Measurements from ENCODE around the gene ADA.

The ADA gene

GRCh38 chr20:44610313-44610962 lies 41.1 kb downstream of the ADA start:
- TF ChIP-seq, protein P1, sequence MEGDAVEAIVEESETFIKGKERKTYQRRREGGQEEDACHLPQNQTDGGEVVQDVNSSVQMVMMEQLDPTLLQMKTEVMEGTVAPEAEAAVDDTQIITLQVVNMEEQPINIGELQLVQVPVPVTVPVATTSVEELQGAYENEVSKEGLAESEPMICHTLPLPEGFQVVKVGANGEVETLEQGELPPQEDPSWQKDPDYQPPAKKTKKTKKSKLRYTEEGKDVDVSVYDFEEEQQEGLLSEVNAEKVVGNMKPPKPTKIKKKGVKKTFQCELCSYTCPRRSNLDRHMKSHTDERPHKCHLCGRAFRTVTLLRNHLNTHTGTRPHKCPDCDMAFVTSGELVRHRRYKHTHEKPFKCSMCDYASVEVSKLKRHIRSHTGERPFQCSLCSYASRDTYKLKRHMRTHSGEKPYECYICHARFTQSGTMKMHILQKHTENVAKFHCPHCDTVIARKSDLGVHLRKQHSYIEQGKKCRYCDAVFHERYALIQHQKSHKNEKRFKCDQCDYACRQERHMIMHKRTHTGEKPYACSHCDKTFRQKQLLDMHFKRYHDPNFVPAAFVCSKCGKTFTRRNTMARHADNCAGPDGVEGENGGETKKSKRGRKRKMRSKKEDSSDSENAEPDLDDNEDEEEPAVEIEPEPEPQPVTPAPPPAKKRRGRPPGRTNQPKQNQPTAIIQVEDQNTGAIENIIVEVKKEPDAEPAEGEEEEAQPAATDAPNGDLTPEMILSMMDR (IDR thresholded peaks at IDR 0.05; ENCODE audit: control insufficient read depth, extremely low read depth, insufficient read depth): no peak
- no peak for DNase-seq (ENCODE audit: low read depth)

GRCh38 chr20:44609516-44610312 lies 41.8 kb downstream of the ADA start:
- TF ChIP-seq, protein P1 (IDR thresholded peaks at IDR 0.05; ENCODE audit: control insufficient read depth, extremely low read depth, insufficient read depth): peak; percentile 98
- H3K4me3 ChIP-seq (ENCODE audit: low read depth, low read length): peak overlapping the region; percentile 1; the same call in 1 of the 2 replicates
- DNase-seq (ENCODE audit: low read depth): peak; percentile 77

More at GRCh38 chr20:44610313-44610962, 41.1 kb downstream of the ADA start:
- no peak overlapping the region for H3K4me3 ChIP-seq (ENCODE audit: low read depth, low read length)

DNA sequence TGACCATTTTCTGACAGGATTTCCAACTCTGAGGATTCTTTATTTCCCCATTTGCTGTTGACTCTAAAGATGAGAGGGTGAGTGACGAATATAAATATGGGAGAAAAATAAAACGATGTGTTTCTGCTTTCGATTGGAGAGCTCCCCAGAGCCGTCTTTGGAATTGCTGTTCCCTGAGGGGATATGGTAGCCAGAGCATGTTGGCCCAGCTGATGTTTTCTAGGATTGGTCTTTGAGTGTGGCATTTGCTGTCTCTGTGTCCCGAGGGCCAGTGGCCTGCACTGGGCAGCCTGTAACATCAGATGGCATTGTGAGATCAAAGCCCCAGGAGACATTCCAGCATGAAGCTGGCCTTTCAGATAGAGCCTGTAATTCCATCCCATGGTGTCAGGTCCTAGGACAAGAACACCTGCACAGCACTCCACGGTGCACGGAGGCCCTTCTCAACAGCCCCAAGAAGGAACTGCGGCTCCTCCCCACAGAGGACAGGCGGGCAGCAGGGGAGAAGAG lies 42.4 kb downstream of the ADA start:
- TF ChIP-seq, protein P1 (IDR thresholded peaks at IDR 0.05; ENCODE audit: control insufficient read depth, extremely low read depth, insufficient read depth): no peak
- no peak overlapping the region; the same call in 1 of the 2 replicates for H3K4me3 ChIP-seq (ENCODE audit: low read depth, low read length)
- no peak for DNase-seq (ENCODE audit: low read depth)

- DNase-seq (ENCODE audit: low read depth): no peak
- TF ChIP-seq, protein P1 (IDR thresholded peaks at IDR 0.05; ENCODE audit: control insufficient read depth, extremely low read depth, insufficient read depth): no peak
These were observed 44.6 kb downstream of the ADA start for GRCh38 chr20:44606725-44607441.

DNA sequence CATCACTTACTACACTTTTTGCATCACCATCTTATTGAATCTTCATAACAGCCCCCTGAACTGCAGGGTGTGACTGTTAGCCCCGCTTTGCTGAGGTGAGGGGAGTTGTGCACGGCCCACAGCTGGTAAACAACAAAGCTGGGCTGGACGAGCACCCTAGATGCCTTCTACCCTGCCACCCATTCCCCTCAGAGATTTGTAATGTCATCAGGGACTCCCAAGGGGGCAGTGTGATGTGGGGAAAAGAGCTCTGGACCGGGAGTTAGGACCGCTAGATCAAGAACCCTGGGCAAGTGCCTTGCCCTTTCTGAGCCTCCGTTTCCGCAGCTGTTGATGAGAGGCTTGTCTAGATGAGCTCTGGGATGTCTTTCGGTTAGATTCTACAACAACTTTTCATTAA lies 48.2 kb downstream of the ADA start:
- DNase-seq (ENCODE audit: low read depth): no peak
- H3K4me3 ChIP-seq (ENCODE audit: low read depth, low read length): no peak overlapping the region
- TF ChIP-seq, protein P1 (IDR thresholded peaks at IDR 0.05; ENCODE audit: control insufficient read depth, extremely low read depth, insufficient read depth): no peak

More at GRCh38 chr20:44606725-44607441, 44.6 kb downstream of the ADA start:
- no peak overlapping the region for H3K4me3 ChIP-seq (ENCODE audit: low read depth, low read length)

DNA sequence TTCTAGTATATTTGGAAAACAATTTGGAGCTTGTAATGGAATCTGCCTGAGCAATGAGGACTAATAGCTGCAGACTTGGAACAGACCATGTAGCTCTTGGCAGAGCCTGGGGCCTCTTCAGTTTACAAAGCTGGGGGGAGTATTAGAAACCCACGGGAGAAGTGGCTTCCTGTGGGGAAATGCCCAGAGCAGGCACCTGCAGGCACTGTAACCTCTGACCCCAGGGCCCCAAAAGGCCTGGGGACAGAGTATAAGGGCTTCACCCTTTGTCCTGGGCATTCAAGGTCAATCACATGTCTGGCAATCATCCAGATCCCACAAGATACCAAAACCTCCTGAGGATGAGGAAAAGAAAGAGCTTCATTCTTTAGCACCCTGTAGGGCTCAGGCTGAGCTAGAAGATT lies 49.7 kb downstream of the ADA start:
- no peak for DNase-seq (ENCODE audit: low read depth)
- H3K4me3 ChIP-seq (ENCODE audit: low read depth, low read length): no peak overlapping the region
- TF ChIP-seq, protein P1 (IDR thresholded peaks at IDR 0.05; ENCODE audit: control insufficient read depth, extremely low read depth, insufficient read depth): no peak
